Thyroid gland (tissue), 4 donors: ENCODE measurements around the gene LGALS4. TPM values are rescaled to one million over a fixed set of nuclear protein-coding genes. Genes with fewer than 3 reads are reported as not detected.
"Not testable (repeated sequence)": the region's sequence is repeated elsewhere in the genome, so short reads cannot be mapped to it uniquely, and the experiment has no call there.

Experiments used
- DNase-seq, 2 donors: peaks; one replicate each; pipeline ENCODE4 v3.0.0-alpha.2; 2019
- H3K27ac ChIP-seq, 3 donors: fragments of 200-600 bp; sonication (generic); 1 replicate in 2 of 3; 2 replicates in 1 of 3; pipeline ENCODE4 v1.5.1; 2016 to 2019; ENCODE audit warnings: mild to moderate bottlenecking in 1 of 3, moderate library complexity in 1 of 3
- H3K27me3 ChIP-seq: fragments of 200-600 bp; sonication (generic); one replicate; pipeline ENCODE4 v1.5.1; 2019
- H3K36me3 ChIP-seq, 2 donors: fragments of 200-600 bp; sonication (generic); one replicate each; pipeline ENCODE4 v1.5.1; 2016 to 2019
- H3K4me1 ChIP-seq, 2 donors: fragments of 200-600 bp; sonication (generic); one replicate each; pipeline ENCODE4 v1.5.1; 2017 to 2019
- H3K4me3 ChIP-seq, 3 donors: fragments of 200-600 bp; sonication (generic); replicated peaks in 1 of 3; 1 replicate in 2 of 3; 2 replicates in 1 of 3; pipeline ENCODE4 v1.5.1; 2016; ENCODE audit warnings: mild to moderate bottlenecking in 1 of 3
- H3K9me3 ChIP-seq: fragments of 200-600 bp; sonication (generic); one replicate; pipeline ENCODE4 v1.5.1; 2017
- POLR2A ChIP-seq, 2 donors: fragments of 450-650 bp; IDR thresholded peaks; one replicate each; pipeline ENCODE4 v1.6.1; 2017; ENCODE audit warnings: antibody characterized with exemption in 2 of 2, mild to moderate bottlenecking in 2 of 2, moderate library complexity in 1 of 2
- WGBS, 2 donors: methylation state at CpG; one replicate each; pipeline ENCODE4 v1.1.5; 2017; 5-methylcytosine and 5-hydroxymethylcytosine counted together
- intact Hi-C: fragments of 100-400 bp; cut with DNase I; formaldehyde crosslinking; loops from one replicate; pipeline ENCODE4 v1.15.1; 2023
- total RNA-seq, 4 donors: library from RNA; depleted of rRNA; stranded (reverse); fragments of >200 nt; gene quantifications; one replicate each; pipeline ENCODE4 v1.2.3, GENCODE V29; 2016
- TF ChIP-seq, protein P1 (sequence below), 6 experiments: fragments of 200-600 bp in 3 of 6; fragments of 450-650 bp in 3 of 6; sonication (generic) in 3 of 6; IDR thresholded peaks; one replicate each; pipeline ENCODE4 v1.5.1; 2016 to 2019; ENCODE audit warnings: antibody characterized with exemption in 6 of 6, mild to moderate bottlenecking in 2 of 6, inconsistent platforms in 1 of 6, moderate library complexity in 1 of 6

LGALS4 gene
- total RNA-seq, 4 donors from 2014 or later: 1.6 TPM; not detected in 2

DNA sequence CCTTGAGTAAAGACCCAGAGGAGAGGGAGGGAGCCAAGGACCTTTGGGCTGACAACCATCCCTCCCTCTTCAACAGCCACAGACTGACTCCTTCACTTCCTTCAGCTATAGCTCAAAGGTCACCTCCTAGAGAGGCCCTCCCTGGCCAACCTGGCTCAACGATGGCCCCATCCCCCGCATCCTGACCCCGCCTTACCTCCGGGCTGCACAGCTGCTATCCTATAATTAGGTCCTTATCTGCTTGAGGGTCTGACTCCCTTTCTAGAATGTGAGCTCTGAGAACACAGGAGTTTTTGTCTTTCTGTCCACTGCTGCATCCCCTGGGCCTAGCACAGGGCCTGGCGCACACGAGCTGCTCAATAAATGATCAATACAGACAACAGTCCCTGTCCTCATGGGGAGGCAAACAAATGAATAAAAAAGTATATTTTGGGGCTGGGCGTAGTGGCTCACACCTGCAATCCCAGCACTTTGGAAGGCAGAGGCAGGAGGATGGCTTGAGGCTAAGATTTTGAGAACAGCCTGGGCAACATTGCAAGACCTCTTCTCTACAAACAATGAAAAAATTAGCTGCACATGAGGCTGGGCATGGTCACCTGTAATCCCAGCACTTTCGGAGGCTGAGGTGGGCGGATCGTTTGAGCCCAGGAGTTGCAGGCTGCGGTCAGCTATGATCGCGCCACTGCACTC lies 6.6 kb upstream of the LGALS4 start:
- intact Hi-C loops: no loop called here

GRCh38 chr19:38817081-38817480 lies 4.3 kb upstream of the LGALS4 start:
- Histone ChIP-seq H3K27me3 (no peaks in the 10 kb centered on the region), H3K36me3 (peaks cover 27 to 32% of the 10 kb centered on the region in 2 donors), H3K4me1 (peaks cover 0 to 8% of the 10 kb centered on the region in 2 donors), H3K4me3 (no peak overlapping the region), H3K27ac (no peak overlapping the region), H3K9me3 (no peaks in the 10 kb centered on the region)
- no peak for DNase-seq
- intact Hi-C loops: no loop called here
- TF ChIP-seq POLR2A (IDR thresholded peaks at IDR 0.05): no peak
- TF ChIP-seq, protein P1, sequence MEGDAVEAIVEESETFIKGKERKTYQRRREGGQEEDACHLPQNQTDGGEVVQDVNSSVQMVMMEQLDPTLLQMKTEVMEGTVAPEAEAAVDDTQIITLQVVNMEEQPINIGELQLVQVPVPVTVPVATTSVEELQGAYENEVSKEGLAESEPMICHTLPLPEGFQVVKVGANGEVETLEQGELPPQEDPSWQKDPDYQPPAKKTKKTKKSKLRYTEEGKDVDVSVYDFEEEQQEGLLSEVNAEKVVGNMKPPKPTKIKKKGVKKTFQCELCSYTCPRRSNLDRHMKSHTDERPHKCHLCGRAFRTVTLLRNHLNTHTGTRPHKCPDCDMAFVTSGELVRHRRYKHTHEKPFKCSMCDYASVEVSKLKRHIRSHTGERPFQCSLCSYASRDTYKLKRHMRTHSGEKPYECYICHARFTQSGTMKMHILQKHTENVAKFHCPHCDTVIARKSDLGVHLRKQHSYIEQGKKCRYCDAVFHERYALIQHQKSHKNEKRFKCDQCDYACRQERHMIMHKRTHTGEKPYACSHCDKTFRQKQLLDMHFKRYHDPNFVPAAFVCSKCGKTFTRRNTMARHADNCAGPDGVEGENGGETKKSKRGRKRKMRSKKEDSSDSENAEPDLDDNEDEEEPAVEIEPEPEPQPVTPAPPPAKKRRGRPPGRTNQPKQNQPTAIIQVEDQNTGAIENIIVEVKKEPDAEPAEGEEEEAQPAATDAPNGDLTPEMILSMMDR (IDR thresholded peaks at IDR 0.05): no peak
- WGBS, 2 donors: 98% methylated on average over 7 to 10 of the region's 15 CpGs

More for the DNA sequence above, 6.6 kb upstream of the LGALS4 start:
- peaks cover 0 to 8% of the 10 kb centered on the region in 2 donors for H3K4me1 ChIP-seq
- 85 to 90% methylated on average over 13 of the region's 13 CpGs for WGBS, 2 donors
- H3K27me3 ChIP-seq: no peaks in the 10 kb centered on the region
- peak; percentile 14 to 44 for DNase-seq
- H3K4me3 ChIP-seq: no peak overlapping the region
- no peaks in the 10 kb centered on the region for H3K9me3 ChIP-seq
- peaks cover 32 to 34% of the 10 kb centered on the region in 2 donors for H3K36me3 ChIP-seq
- TF ChIP-seq, protein P1 (IDR thresholded peaks at IDR 0.05): no peak
- TF ChIP-seq POLR2A (IDR thresholded peaks at IDR 0.05): no peak
- H3K27ac ChIP-seq: no peak overlapping the region

DNA sequence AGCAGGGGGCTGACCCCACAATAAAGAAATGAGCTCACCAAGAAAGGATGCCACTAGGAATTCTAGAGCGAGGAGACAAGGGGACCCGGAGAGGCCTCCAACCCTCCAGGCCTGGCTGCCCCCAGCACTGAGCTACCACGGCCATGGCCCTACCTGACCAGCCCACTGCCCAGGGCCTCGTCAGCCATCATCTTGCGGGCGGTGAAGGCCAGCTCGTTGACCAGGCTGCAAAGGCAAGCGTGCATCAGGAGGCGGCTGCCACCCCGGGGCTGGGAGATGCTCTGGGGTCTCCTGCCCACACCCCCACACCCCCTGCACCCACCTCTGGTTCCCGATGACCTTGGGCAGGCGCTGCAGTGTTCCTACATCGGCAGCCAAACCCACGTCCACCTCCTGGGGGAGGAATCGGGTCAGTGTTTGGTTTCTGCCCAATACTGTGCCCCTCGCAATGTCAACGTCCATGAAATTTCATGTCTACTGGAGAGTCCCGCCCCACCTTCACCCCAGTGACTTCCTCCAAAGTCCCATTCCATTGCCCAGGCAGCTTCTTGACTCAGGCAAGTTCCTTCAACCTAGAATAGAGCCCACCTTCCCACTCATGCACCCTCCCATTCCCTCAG lies 3.5 kb upstream of the LGALS4 start:
- peaks cover 26 to 32% of the 10 kb centered on the region in 2 donors for H3K36me3 ChIP-seq

DNA sequence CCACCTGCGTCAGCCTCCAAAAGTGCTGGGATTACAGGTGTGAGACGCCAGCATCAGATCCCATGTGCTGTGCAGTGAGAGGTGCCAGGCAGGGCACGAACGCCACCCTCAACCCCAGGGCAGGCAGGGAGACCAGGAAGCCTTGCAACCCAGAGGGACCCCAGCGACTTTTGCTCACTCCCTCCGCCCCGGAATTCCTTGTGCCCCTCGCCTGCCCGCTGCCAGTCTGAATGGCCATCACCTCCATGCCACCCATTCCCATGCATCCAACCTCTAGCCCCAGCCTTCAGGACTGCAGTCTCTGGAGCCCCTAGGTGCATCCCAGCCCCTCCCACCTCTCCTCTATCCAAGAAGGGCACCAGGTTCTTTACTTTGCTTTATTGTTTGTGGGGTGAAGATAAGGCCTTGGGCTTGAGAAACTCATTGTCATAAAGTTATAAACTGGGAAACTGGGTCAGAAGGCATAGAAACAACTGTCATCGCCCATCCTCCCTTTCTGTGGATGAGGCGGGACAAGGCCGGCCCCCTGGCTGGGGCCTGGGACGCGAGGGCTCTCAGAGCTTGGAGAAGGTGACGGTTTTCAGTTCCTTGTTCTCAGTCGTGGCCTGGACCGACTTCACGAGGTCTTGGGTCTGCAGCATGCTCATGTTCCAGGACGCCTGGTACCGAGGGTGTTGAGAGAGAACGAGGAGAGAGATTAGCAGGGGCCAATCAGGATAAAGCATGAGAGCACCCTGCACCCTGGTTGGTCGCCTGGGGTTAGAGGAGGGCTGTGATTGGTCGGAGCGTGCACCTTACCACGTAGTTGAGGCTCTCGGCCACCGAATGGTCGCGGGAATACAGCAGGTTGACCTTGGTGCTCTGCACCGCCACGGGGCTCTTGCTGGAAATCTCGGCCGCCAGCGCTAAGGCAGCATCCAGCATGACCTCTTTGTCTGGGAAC lies 2.6 kb upstream of the LGALS4 start:
- Histone ChIP-seq H3K27ac (no peak overlapping the region), H3K27me3 (no peaks in the 10 kb centered on the region), H3K4me3 (no peak overlapping the region), H3K9me3 (no peaks in the 10 kb centered on the region), H3K36me3 (peaks cover 26 to 32% of the 10 kb centered on the region in 2 donors), H3K4me1 (peaks cover 0 to 8% of the 10 kb centered on the region in 2 donors)
- WGBS, 2 donors: 92 to 95% methylated on average over 33 of the region's 34 CpGs
- intact Hi-C loops: no loop called here
- TF ChIP-seq, protein P1 (IDR thresholded peaks at IDR 0.05): no peak
- no peak for TF ChIP-seq POLR2A (IDR thresholded peaks at IDR 0.05)
- DNase-seq: no peak

More for the DNA sequence above, 3.5 kb upstream of the LGALS4 start:
- Histone ChIP-seq H3K9me3 (no peaks in the 10 kb centered on the region), H3K27ac (no peak overlapping the region), H3K27me3 (no peaks in the 10 kb centered on the region), H3K4me3 (no peak overlapping the region), H3K4me1 (peaks cover 0 to 8% of the 10 kb centered on the region in 2 donors)
- TF ChIP-seq POLR2A (IDR thresholded peaks at IDR 0.05): no peak
- TF ChIP-seq, protein P1 (IDR thresholded peaks at IDR 0.05): no peak
- intact Hi-C loops: no loop called here
- DNase-seq: no peak
- WGBS, 2 donors: 94 to 96% methylated on average over 12 to 18 of the region's 18 CpGs

DNA sequence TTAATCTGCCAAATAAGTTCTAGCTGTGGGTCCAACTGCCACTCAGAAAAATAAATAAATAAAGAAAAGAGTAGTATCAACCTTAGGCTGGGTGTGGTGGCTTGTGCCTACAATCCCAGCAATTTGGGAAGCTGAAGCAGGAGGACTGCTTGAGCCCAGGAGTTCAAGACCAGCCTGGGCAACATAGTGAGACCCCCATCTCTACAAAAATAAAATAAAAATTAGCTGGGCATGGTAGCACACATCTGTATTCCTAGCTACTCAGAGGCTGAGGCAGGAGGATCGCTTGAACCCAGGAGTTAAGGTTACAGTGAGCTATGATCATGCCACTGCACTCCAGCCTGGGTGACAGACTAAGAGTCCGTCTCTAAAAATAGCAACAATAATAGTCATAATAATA lies 1.2 kb upstream of the LGALS4 start:
- H3K4me1 ChIP-seq, H3K27ac ChIP-seq, H3K4me3 ChIP-seq, DNase-seq, H3K9me3 ChIP-seq, H3K27me3 ChIP-seq, intact Hi-C loops: not testable (repeated sequence)
- peaks cover 26 to 32% of the 10 kb centered on the region in 2 donors for H3K36me3 ChIP-seq
- WGBS, 2 donors: 89 to 91% methylated on average over 2 of the region's 2 CpGs
